HG02943 (cell line): ENCODE measurements around the gene SLC30A1.

Experiments used
- ATAC-seq: cut with Tn5 transposase; IDR thresholded peaks from one replicate; pipeline ENCODE4 v1.9.1; 2021; ENCODE audit warnings: mild to moderate bottlenecking, low read depth, moderate library complexity; ENCODE audit not compliant: unreplicated experiment

SLC30A1 gene

DNA sequence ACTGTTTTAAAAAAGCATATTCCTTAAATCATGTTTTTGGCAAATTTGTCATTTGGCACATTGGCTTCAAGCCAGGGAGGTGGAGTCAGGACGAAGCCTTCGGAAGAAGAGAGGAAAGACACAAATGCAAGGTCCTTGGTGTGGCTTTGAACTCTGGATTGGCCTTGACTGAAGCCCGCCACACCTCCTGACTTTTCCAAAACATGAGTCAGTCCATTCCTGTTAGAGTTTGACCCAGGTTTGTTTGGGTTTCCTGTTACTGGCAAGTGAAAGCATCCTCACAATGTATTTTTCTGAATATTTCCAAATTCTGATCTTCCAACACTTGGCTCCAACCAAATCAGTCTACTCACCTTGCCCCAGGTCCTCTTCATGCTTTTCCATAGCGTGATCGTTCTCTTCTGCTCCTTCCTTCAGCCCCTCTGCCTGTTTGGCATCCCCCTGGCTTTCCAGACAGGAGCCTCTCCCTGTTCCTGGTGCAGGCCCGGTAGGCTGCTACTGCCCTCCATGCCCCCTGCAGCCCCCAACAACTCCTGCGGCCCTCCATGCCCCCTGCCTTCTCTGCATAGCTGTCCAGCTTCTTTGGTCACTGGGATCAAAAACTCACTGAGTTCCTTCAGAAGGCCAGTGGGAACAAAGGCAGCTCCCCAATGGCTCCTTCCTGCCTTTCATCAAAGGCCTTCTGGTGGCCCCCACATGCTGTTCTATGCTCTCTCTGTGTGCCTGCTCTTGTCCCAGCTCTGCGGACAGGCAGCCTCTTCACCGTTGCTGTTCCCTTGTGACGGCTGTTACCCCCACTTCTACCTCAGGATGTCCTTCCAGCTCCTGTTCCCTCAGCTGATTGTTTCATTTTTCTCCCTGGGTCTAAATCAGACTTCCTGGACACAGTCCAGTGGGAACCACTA is 30.4 kb upstream of the SLC30A1 start:
- no peak for ATAC-seq

- no peak for ATAC-seq
Measured at GRCh38 chr1:211607754-211608473, 29.0 kb upstream of the SLC30A1 start.

GRCh38 chr1:211606914-211607753 is 28.2 kb upstream of the SLC30A1 start:
- peak; percentile 88 for ATAC-seq

GRCh38 chr1:211606332-211606913 is 27.5 kb upstream of the SLC30A1 start:
- ATAC-seq, result peak; percentile 81

GRCh38 chr1:211605603-211606331 is 26.8 kb upstream of the SLC30A1 start:
- ATAC-seq, result no peak

- ATAC-seq, result no peak
Measured at GRCh38 chr1:211605034-211605433, 26.1 kb upstream of the SLC30A1 start.

GRCh38 chr1:211604548-211604947 is 25.6 kb upstream of the SLC30A1 start:
- no peak for ATAC-seq

- no peak for ATAC-seq
Measured at GRCh38 chr1:211603713-211604112, 24.8 kb upstream of the SLC30A1 start.

DNA sequence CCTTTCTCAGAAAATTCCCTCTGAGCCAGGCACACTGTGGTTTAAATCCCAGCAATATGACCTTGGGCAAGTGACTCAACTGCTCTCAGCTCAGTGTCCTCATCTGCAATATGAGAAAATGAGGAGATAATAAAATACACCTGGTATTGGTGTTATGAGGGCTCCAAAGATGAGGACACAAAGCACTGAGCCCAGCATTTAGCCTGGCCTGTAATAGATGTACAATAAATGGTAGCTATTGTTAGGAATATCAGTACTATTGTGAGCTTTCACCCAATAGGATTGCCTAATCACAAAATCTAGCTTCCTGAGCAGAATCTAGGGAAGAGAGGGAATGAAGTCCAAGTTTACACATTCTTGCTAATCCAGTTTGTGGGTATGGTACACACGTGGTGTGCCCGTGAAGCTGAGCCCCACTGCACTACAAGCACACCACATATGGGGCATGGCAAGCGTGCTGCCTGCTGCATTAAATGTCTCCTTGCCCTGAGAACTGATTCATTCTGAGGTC is 24.3 kb upstream of the SLC30A1 start:
- no peak for ATAC-seq

DNA sequence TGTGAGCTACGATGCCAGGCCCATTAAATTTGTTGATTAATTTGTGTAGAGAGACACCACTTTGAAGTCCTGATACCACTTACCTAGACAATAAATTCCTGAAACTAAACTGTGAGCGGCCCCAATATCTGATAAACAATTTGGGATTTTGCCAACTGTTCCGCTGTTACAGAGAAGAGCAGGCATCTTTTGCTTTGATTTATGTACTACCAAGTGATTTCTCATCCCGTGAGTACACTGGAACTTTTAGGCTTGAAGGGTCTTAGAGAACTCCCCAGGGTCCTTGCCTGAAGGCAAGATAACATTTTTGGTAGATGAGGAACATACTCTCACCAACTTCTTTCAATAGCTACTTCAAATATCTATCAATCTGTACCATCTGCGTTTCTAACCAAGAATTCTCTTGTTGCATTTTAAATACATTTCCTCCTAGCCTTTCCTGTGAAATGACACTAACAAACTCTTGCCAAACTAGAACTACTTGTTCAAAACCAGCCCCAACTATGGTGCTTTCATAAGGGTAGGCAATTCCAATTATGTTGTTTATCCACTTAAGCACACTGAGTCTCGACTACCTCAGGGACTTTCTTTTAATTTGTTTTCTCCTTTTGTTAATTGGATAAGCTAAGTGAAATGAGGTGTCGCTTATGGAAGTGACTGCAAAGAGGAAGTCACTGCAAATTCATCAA is 23.2 kb upstream of the SLC30A1 start:
- no peak for ATAC-seq

DNA sequence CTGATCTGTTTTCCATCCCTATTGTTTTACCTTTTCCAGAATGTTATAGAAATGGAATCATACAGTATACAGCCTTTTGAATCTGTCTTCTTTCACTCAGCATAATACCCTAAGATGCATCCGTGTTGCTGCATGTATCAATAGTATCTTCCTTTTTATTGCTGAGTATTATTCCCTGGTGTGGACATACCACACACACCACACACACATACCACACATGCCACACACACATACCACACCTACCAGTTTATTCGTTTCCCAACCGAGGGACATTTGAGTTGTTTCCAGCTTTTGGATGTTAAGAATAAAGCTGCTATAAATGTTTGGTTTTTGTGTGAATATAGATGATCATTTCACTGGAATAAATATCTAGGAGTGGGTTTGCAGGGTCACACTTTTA is 22.2 kb upstream of the SLC30A1 start:
- no peak for ATAC-seq

DNA sequence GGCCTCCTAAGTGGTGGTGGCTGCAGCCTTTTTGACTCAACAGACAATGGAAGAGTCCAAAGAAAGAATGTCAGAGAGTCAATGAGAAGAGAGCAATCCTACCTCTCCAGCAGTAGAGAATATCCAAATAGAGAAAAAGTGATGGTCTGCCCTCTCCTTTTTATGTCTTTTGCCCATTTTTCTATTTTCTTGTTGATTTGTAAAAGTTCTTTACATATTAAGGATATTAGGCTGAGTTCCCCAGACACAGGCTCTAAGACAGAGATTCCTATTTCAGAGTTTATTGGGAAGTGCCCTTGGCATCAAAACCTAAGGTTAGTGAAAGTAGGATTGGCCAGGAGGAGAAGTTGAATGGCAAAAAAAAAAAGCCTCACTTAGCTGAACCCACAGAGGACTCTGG is 20.3 kb upstream of the SLC30A1 start:
- ATAC-seq, result no peak

- no peak for ATAC-seq
Measured at GRCh38 chr1:211598514-211598913, 19.6 kb upstream of the SLC30A1 start.

DNA sequence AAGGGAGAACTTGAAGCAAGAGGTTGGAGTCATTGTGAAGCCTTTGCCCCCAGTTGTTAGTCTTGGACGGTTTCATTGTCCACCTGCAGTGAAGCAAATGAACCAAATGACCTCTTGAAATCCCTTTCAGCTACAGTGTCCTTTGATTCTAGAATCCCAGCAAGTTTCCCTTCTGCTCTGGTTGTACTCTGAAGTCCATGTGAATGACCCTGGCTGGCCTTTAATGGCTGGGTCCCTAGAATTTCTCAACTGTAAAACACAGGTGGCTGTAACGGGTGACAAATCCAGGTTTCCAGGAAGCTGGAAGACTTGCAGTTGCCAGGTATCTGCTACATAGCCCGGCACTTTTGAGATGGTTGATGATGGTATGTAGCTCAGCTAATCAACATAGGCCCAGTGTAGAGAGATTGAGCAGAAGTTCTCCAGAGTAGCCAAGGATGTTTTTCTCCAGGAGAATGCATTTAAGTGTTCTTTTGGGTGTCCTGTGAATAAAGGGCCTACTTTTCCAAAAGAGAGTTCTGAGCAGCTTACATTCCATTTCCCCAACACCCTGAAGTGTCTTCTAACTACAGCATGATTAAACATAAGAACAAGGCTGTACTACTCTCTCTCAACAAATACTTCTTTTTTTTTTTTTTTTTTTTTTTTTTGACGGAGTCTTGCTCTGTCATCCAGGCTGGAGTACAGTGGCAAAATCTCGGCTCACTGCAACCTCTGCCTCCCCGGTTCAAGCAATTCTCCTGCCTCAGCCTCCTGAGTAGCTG is 17.6 kb upstream of the SLC30A1 start:
- ATAC-seq, result no peak

DNA sequence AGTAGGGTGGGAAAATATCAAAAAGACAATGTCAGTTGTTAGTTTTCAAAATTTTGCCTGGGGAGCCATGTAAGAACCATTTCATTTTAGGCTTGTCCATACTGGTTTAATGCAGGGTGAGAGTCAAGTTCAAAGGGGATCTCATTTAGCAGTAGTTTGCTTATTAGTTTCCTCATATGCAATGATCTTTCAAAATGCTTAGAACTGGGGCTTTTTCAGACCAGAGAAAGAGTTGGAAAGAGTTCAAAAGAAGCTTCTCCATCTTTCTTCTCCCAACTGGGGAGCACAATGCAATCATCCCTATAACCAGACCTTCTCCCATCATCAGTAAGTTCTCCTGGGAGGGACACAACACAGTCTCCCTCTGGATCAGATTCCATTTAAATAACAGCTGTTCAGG is 16.5 kb upstream of the SLC30A1 start:
- ATAC-seq, result no peak

GRCh38 chr1:211591980-211592493 is 13.1 kb upstream of the SLC30A1 start:
- ATAC-seq, result no peak

- ATAC-seq, result no peak
Measured at GRCh38 chr1:211589782-211590721, 11.1 kb upstream of the SLC30A1 start.
